ENCODE data around the gene IL20RB. TPM values are rescaled to one million over a fixed set of nuclear protein-coding genes. Genes with fewer than 3 reads are reported as not detected.

Gene IL20RB
- total RNA-seq, 2 experiments from 2014 or later, result 1.5 to 2.2 TPM

DNA sequence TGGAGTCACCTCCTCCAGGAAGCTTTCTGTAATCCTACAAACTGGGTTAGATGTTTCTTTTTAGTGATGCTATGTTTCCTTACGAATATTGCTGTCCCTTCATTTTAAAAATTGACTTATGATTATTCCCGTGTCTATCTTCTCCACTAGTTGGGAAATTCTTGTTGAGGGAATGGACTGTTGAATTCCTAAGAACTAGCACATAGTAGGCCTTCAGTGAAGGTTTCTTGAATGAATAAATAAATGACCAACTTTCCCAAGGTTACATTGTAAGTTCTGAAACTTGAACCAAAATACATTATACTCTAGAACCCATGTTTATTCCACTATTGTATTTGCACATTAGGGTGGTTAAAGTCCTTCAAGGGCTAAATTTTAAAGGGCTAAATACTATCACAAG is 812 bp upstream of the IL20RB start:
- H3K27me3 Mint-ChIP-seq, result no peaks in the 10 kb centered on the region
- DNase-seq, result no peak
- no peaks in the 10 kb centered on the region for H3K9me3 ChIP-seq (ENCODE audit: control insufficient read depth in 1 of 2, insufficient read depth in 1 of 2, low read length in 2 of 2)
- no peak overlapping the region for H3K4me3 Mint-ChIP-seq
- H3K36me3 ChIP-seq (ENCODE audit: insufficient read depth, low read length), result no peaks in the 10 kb centered on the region
- TF ChIP-seq, protein P1, sequence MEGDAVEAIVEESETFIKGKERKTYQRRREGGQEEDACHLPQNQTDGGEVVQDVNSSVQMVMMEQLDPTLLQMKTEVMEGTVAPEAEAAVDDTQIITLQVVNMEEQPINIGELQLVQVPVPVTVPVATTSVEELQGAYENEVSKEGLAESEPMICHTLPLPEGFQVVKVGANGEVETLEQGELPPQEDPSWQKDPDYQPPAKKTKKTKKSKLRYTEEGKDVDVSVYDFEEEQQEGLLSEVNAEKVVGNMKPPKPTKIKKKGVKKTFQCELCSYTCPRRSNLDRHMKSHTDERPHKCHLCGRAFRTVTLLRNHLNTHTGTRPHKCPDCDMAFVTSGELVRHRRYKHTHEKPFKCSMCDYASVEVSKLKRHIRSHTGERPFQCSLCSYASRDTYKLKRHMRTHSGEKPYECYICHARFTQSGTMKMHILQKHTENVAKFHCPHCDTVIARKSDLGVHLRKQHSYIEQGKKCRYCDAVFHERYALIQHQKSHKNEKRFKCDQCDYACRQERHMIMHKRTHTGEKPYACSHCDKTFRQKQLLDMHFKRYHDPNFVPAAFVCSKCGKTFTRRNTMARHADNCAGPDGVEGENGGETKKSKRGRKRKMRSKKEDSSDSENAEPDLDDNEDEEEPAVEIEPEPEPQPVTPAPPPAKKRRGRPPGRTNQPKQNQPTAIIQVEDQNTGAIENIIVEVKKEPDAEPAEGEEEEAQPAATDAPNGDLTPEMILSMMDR (IDR thresholded peaks at IDR 0.05), result no peak
- ATAC-seq (ENCODE audit: poor library complexity), result no peak
- H3K4me1 ChIP-seq (ENCODE audit: insufficient read depth, low read length), result peaks cover 4% of the 10 kb centered on the region
- no peaks in the 10 kb centered on the region for H3K9me3 Mint-ChIP-seq
- no peak overlapping the region for H3K27ac Mint-ChIP-seq
- no peak overlapping the region for H3K27ac ChIP-seq (ENCODE audit: low read depth in 1 of 2, low read length in 2 of 2)
- no peak overlapping the region for H3K4me3 ChIP-seq (ENCODE audit: low read length)
- CTCF ChIA-PET, result no interaction called here
- H3K36me3 Mint-ChIP-seq (ENCODE audit: low read depth), result no peaks in the 10 kb centered on the region
- no peaks in the 10 kb centered on the region for H3K27me3 ChIP-seq (ENCODE audit: control insufficient read depth in 1 of 2, insufficient read depth in 2 of 2, low read length in 2 of 2)
- POLR2A ChIA-PET, result interaction anchor here (0.6 to 2.5 kb wide), 2 partner anchors 95 to 162 kb away, joined by 3 to 7 read pairs; partner anchors contain the start of gene NCK1
- intact Hi-C loops (cut with DNase I, micrococcal nuclease), result no loop called here
- H3K4me1 Mint-ChIP-seq (ENCODE audit: low read depth), result peaks cover 18% of the 10 kb centered on the region

DNA sequence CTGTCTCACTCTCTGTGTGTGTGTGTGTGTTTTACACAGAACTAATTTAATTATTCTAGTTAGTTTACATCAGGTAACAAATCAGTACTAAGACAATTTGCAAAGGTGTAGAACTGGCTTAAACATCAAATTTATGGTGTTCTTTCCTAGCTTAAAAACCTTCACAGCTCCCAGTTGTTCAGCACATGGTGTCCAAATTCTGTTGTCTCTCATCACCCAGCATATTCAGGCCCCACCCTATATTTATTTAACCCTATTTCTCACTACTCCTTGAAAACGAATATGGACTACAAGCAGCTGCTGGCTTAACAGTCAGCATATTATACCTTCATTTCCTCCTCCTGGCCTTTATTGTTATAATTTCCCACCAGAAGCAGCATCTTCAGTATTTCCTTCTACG is 1.2 kb downstream of the IL20RB start:
- CTCF ChIA-PET, result interaction anchor here (0.6 kb wide), 1 partner anchor 319 kb away, joined by 3 read pairs; no protein-coding TSS in a partner anchor

GRCh38 chr3:136959599-136959998 is 1.8 kb downstream of the IL20RB start:
- H3K4me3 Mint-ChIP-seq, result no peak overlapping the region
- no peaks in the 10 kb centered on the region for H3K36me3 Mint-ChIP-seq (ENCODE audit: low read depth)
- H3K27ac ChIP-seq (ENCODE audit: low read depth in 1 of 2, low read length in 2 of 2), result no peak overlapping the region
- intact Hi-C loops (cut with DNase I, micrococcal nuclease), result no loop called here
- ChIA-PET POLR2A (interaction anchor here (2.5 kb wide), 1 partner anchor 98 kb away, joined by 7 read pairs; the partner anchor contains the start of gene NCK1), CTCF (interaction anchor here (0.6 kb wide), 1 partner anchor 320 kb away, joined by 3 read pairs; no protein-coding TSS in a partner anchor)
- H3K4me3 ChIP-seq (ENCODE audit: low read length), result no peak overlapping the region
- DNase-seq (no peak), ATAC-seq (ENCODE audit: poor library complexity) (no peak)
- H3K27ac Mint-ChIP-seq, result no peak overlapping the region
- no peaks in the 10 kb centered on the region for H3K27me3 Mint-ChIP-seq
- peaks cover 13% of the 10 kb centered on the region for H3K4me1 Mint-ChIP-seq (ENCODE audit: low read depth)
- TF ChIP-seq, protein P1 (IDR thresholded peaks at IDR 0.05), result no peak
- no peaks in the 10 kb centered on the region for H3K9me3 ChIP-seq (ENCODE audit: control insufficient read depth in 1 of 2, insufficient read depth in 1 of 2, low read length in 2 of 2)
- H3K4me1 ChIP-seq (ENCODE audit: insufficient read depth, low read length), result peaks cover 4% of the 10 kb centered on the region
- H3K27me3 ChIP-seq (ENCODE audit: control insufficient read depth in 1 of 2, insufficient read depth in 2 of 2, low read length in 2 of 2), result no peaks in the 10 kb centered on the region
- no peaks in the 10 kb centered on the region for H3K36me3 ChIP-seq (ENCODE audit: insufficient read depth, low read length)
- H3K9me3 Mint-ChIP-seq, result no peaks in the 10 kb centered on the region

More for the DNA sequence above, 1.2 kb downstream of the IL20RB start:
- H3K36me3 ChIP-seq (ENCODE audit: insufficient read depth, low read length), result no peaks in the 10 kb centered on the region
- H3K36me3 Mint-ChIP-seq (ENCODE audit: low read depth), result no peaks in the 10 kb centered on the region
- no peaks in the 10 kb centered on the region for H3K27me3 ChIP-seq (ENCODE audit: control insufficient read depth in 1 of 2, insufficient read depth in 2 of 2, low read length in 2 of 2)
- H3K4me1 ChIP-seq (ENCODE audit: insufficient read depth, low read length), result peaks cover 4% of the 10 kb centered on the region
- ATAC-seq (ENCODE audit: poor library complexity), result no peak
- intact Hi-C loops (cut with DNase I, micrococcal nuclease), result no loop called here
- no peak overlapping the region for H3K4me3 ChIP-seq (ENCODE audit: low read length)
- no peaks in the 10 kb centered on the region for H3K27me3 Mint-ChIP-seq
- H3K27ac Mint-ChIP-seq, result no peak overlapping the region
- H3K4me3 Mint-ChIP-seq, result no peak overlapping the region
- H3K27ac ChIP-seq (ENCODE audit: low read depth in 1 of 2, low read length in 2 of 2), result peak overlapping the region in 1 of 2 donors; percentile 4
- no peaks in the 10 kb centered on the region for H3K9me3 ChIP-seq (ENCODE audit: control insufficient read depth in 1 of 2, insufficient read depth in 1 of 2, low read length in 2 of 2)
- POLR2A ChIA-PET, result interaction anchor here (2.5 kb wide), 1 partner anchor 97 kb away, joined by 7 read pairs; the partner anchor contains the start of gene NCK1
- DNase-seq, result no peak
- TF ChIP-seq, protein P1 (IDR thresholded peaks at IDR 0.05), result no peak
- H3K9me3 Mint-ChIP-seq, result no peaks in the 10 kb centered on the region
- H3K4me1 Mint-ChIP-seq (ENCODE audit: low read depth), result peaks cover 18% of the 10 kb centered on the region

All from CD4-positive, alpha-beta T cell (primary cell).